Vagina (tissue), 2 donors: ENCODE results near the gene STAP2. TPM values are rescaled to one million over a fixed set of nuclear protein-coding genes. Genes with fewer than 3 reads are reported as not detected.
"Not testable (repeated sequence)": the region's sequence is repeated elsewhere in the genome, so short reads cannot be mapped to it uniquely, and the experiment has no call there.

ENCODE experiments used
- DNase-seq, 2 donors: peaks; one replicate each; pipeline ENCODE4 v3.0.0-alpha.2; 2017; ENCODE audit errors: extremely low spot score in 2 of 2
- H3K27ac ChIP-seq: fragments of 200-600 bp; sonication (generic); one replicate; pipeline ENCODE4 v1.5.1; 2019
- H3K27me3 ChIP-seq: fragments of 200-600 bp; sonication (generic); one replicate; pipeline ENCODE4 v1.5.1; 2019
- H3K36me3 ChIP-seq, 2 donors: fragments of 200-600 bp; sonication (generic); one replicate each; pipeline ENCODE4 v1.5.1; 2017 to 2019
- H3K4me1 ChIP-seq: fragments of 200-600 bp; sonication (generic); one replicate; pipeline ENCODE4 v1.5.1; 2019
- H3K4me3 ChIP-seq, 2 donors: fragments of 200-600 bp; sonication (generic); 1 replicate in 1 of 2; 2 replicates in 1 of 2; pipeline ENCODE4 v1.5.1; 2016 to 2019
- H3K9me3 ChIP-seq: fragments of 200-600 bp; sonication (generic); one replicate; pipeline ENCODE4 v1.5.1; 2019
- POLR2A ChIP-seq, 2 donors: fragments of 450-650 bp; IDR thresholded peaks; one replicate each; pipeline ENCODE4 v1.6.1; 2017; ENCODE audit warnings: antibody characterized with exemption in 2 of 2, mild to moderate bottlenecking in 2 of 2, moderate library complexity in 2 of 2
- POLR2AphosphoS5 ChIP-seq, 2 donors: sonication (generic); formaldehyde crosslinking; IDR thresholded peaks; one replicate each; pipeline ENCODE4 v1.9.0; 2017; ENCODE audit warnings: antibody characterized with exemption in 2 of 2, mild to moderate bottlenecking in 2 of 2, low read depth in 1 of 2; ENCODE audit not compliant: insufficient read depth in 1 of 2
- intact Hi-C: fragments of 100-400 bp; cut with DNase I; formaldehyde crosslinking; loops from one replicate; pipeline ENCODE4 v1.15.1; 2023
- total RNA-seq: library from RNA; depleted of rRNA; stranded (reverse); fragments of >200 nt; gene quantifications from one replicate; pipeline ENCODE4 v1.2.3, GENCODE V29; 2016
- TF ChIP-seq, protein P1 (sequence below), 3 experiments: fragments of 450-650 bp in 2 of 3; fragments of 200-600 bp in 1 of 3; sonication (generic) in 1 of 3; IDR thresholded peaks; one replicate each; pipeline ENCODE4 v1.5.1; 2017 to 2019; ENCODE audit warnings: antibody characterized with exemption in 3 of 3, mild to moderate bottlenecking in 2 of 3, moderate library complexity in 2 of 3

Gene STAP2
- total RNA-seq, 1 donor from 2014 or later: 29.2 TPM

DNA sequence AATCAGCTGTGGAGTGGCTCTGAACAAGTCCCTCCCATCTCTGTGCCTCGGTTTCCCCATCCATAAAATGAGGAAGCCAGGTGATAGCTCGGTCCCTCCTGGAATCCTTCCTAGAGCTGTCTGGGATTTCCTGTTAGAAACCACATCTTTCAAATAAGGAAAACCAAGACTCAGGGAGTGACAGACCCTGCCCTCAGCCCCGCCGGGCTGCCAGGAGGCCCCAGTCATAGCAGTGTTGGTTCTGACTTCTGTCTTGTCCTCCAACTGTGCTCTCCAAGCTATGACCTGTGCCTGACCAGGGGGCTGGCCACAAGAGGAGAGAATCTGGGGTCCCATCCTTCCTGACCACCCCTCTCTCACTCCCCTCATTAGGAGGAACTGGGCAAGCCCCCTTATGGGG is 60.6 kb downstream of the STAP2 start:
- Histone ChIP-seq H3K36me3 (no peaks in the 10 kb centered on the region), H3K4me3 (no peak overlapping the region), H3K4me1 (peaks cover 19% of the 10 kb centered on the region), H3K9me3 (no peaks in the 10 kb centered on the region), H3K27ac (no peak overlapping the region), H3K27me3 (peaks cover 12% of the 10 kb centered on the region)
- intact Hi-C loops: loop anchor here (10.0 kb wide), 1 partner anchor 117 kb away; no protein-coding TSS in a partner anchor
- TF ChIP-seq POLR2A (IDR thresholded peaks at IDR 0.05) (no peak), POLR2AphosphoS5 (IDR thresholded peaks at IDR 0.05; ENCODE audit: insufficient read depth in 1 of 2, low read depth in 1 of 2) (no peak)
- TF ChIP-seq, protein P1, sequence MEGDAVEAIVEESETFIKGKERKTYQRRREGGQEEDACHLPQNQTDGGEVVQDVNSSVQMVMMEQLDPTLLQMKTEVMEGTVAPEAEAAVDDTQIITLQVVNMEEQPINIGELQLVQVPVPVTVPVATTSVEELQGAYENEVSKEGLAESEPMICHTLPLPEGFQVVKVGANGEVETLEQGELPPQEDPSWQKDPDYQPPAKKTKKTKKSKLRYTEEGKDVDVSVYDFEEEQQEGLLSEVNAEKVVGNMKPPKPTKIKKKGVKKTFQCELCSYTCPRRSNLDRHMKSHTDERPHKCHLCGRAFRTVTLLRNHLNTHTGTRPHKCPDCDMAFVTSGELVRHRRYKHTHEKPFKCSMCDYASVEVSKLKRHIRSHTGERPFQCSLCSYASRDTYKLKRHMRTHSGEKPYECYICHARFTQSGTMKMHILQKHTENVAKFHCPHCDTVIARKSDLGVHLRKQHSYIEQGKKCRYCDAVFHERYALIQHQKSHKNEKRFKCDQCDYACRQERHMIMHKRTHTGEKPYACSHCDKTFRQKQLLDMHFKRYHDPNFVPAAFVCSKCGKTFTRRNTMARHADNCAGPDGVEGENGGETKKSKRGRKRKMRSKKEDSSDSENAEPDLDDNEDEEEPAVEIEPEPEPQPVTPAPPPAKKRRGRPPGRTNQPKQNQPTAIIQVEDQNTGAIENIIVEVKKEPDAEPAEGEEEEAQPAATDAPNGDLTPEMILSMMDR (IDR thresholded peaks at IDR 0.05): no peak
- DNase-seq: no peak

DNA sequence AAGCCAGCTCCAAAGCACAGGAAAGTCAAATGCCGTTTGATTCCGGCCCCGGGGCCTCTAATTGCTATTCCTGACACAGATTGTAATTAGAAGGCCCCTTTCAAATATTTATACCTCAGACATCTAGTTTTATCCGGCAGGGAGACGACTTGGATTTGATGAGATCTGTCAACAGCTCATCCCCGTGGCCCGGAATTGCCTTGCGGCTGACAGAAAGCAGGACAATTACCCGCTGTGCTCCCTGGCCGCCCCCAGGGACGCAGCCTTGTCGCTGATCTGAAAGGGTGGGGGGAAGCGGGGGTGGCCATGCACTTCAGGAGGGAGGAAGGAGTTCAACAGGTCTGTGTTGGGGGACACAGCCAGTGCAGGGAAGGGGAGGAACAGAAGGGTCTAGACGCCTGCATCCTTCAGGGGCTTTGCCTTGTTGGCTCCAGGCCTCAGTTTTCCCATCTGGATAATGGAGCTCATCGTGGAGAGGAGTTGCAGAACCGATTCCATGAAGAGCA is 61.4 kb downstream of the STAP2 start:
- peaks cover 12% of the 10 kb centered on the region for H3K27me3 ChIP-seq
- intact Hi-C loops: loop anchor here (10.0 kb wide), 1 partner anchor 118 kb away; no protein-coding TSS in a partner anchor
- TF ChIP-seq POLR2A (IDR thresholded peaks at IDR 0.05): no peak
- no peak for TF ChIP-seq POLR2AphosphoS5 (IDR thresholded peaks at IDR 0.05; ENCODE audit: insufficient read depth in 1 of 2, low read depth in 1 of 2)
- TF ChIP-seq, protein P1 (IDR thresholded peaks at IDR 0.05): no peak

DNA sequence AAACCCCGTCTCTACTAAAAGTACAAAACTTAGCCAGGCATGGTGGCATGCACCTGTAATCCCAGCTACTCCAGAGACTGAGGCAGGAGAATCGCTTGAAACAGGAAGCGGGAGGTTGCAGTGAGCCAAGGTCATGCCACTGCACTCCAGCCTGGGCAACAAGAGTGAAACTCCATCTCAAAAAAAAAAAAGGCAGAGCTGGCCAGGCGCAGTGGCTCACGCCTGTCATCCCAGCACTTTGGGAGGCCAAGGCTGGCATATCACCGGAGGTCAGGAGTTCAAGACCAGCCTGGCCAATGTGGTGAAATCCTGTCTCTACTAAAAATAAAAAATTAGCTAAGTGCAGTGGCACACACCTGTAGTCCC is 64.3 kb downstream of the STAP2 start:
- not testable (repeated sequence) for H3K27me3 ChIP-seq, H3K36me3 ChIP-seq, H3K4me1 ChIP-seq, DNase-seq, H3K27ac ChIP-seq, H3K4me3 ChIP-seq, H3K9me3 ChIP-seq
- intact Hi-C loops: loop anchor here (10.0 kb wide), 1 partner anchor 120 kb away; no protein-coding TSS in a partner anchor

More for the DNA sequence above, 61.4 kb downstream of the STAP2 start:
- DNase-seq: no peak
- H3K4me1 ChIP-seq: peaks cover 19% of the 10 kb centered on the region
- no peak overlapping the region for H3K27ac ChIP-seq
- no peak overlapping the region for H3K4me3 ChIP-seq
- H3K36me3 ChIP-seq: no peaks in the 10 kb centered on the region
- H3K9me3 ChIP-seq: no peaks in the 10 kb centered on the region

Other genes with a start within 250 kb of the STAP2 start
- gene MAP2K2, start 214.7 kb downstream of the STAP2 start, total RNA-seq: 104 TPM
- gene CREB3L3, start 185.2 kb downstream of the STAP2 start, total RNA-seq: not detected
- 65.6 TPM for gene SIRT6, start 156.3 kb downstream of the STAP2 start, total RNA-seq
- gene ANKRD24, start 156.1 kb downstream of the STAP2 start, total RNA-seq: 0.25 TPM
- gene EBI3, start 109.3 kb downstream of the STAP2 start, total RNA-seq: not detected
- 19.9 TPM for gene YJU2, start 91.7 kb downstream of the STAP2 start, total RNA-seq
- not detected for gene SHD, start 59.6 kb downstream of the STAP2 start, total RNA-seq
- gene TMIGD2, start 36.4 kb downstream of the STAP2 start, total RNA-seq: not detected
- gene FSD1, start 34.2 kb downstream of the STAP2 start, total RNA-seq: 1.7 TPM
- gene MPND, start 4.7 kb upstream of the STAP2 start, total RNA-seq: 10.1 TPM
- gene SH3GL1, start 61.7 kb upstream of the STAP2 start, total RNA-seq: 65.6 TPM
- gene CHAF1A, start 63.8 kb upstream of the STAP2 start, total RNA-seq: 21.4 TPM
- 147 TPM for gene UBXN6, start 119.0 kb upstream of the STAP2 start, total RNA-seq
- gene HDGFL2, start 133.5 kb upstream of the STAP2 start, total RNA-seq: 33.1 TPM
- 69.5 TPM for gene PLIN4, start 179.7 kb upstream of the STAP2 start, total RNA-seq
- 8.8 TPM for gene PLIN5, start 196.4 kb upstream of the STAP2 start, total RNA-seq
- gene LRG1, start 201.2 kb upstream of the STAP2 start, total RNA-seq: 6.9 TPM
- gene SEMA6B, start 220.9 kb upstream of the STAP2 start, total RNA-seq: 8.3 TPM